Neural cell (in vitro differentiated cells): ENCODE results near the gene BPTF.

Experiments used
- CTCF ChIP-seq: fragments of 450-650 bp; IDR thresholded peaks from 2 replicates; pipeline ENCODE4 v1.5.1; 2014; ENCODE audit warnings: antibody characterized with exemption, mild to moderate bottlenecking, moderate library complexity; ENCODE audit not compliant: poor library complexity, severe bottlenecking
- EP300 ChIP-seq: fragments of 450-650 bp; conservative IDR thresholded peaks from 2 replicates; pipeline ENCODE4 v1.6.1; 2014; ENCODE audit warnings: antibody characterized with exemption, mild to moderate bottlenecking, moderate library complexity; ENCODE audit not compliant: poor library complexity, severe bottlenecking
- EZH2 ChIP-seq: fragments of 200-600, 300-800 bp; shearing (Covaris generic), sonication (generic); IDR thresholded peaks from 2 replicates; pipeline ENCODE4 v1.6.1; 2014; ENCODE audit warnings: antibody characterized with exemption, low read length, borderline replicate concordance, mild to moderate bottlenecking; ENCODE audit not compliant: insufficient read depth, poor library complexity, severe bottlenecking
- POLR2AphosphoS5 ChIP-seq: IDR thresholded peaks from 2 replicates; pipeline ENCODE4 v1.6.1; 2012
- SMC3 ChIP-seq: fragments of 450-650 bp; conservative IDR thresholded peaks from 2 replicates; pipeline ENCODE4 v1.6.1; 2014; ENCODE audit warnings: antibody characterized with exemption, mild to moderate bottlenecking, moderate library complexity; ENCODE audit not compliant: poor library complexity
- TAF1 ChIP-seq: IDR thresholded peaks from 2 replicates; pipeline ENCODE4 v1.6.1; 2012; ENCODE audit warnings: low read depth

- no peak for TF ChIP-seq CTCF
- no peak for TF ChIP-seq EZH2
- TF ChIP-seq EP300 = no peak
- no peak for TF ChIP-seq TAF1
- TF ChIP-seq POLR2AphosphoS5 = no peak
- TF ChIP-seq SMC3 = no peak
Observed at GRCh38 chr17:67998466-67998865, 173.2 kb downstream of the BPTF start.
